ENCODE data around the gene ARL11.

ARL11 gene

GRCh38 chr13:49679246-49679645 is 50.9 kb downstream of the ARL11 start:
- H3K4me3 ChIP-seq (ENCODE audit: low read length): no peak overlapping the region
- TF ChIP-seq CTCF (conservative IDR thresholded peaks at IDR 0.05; ENCODE audit: low read length): 0 out of 2 replicates have a peak, but pooled peaks have one; percentile 26
- DNase-seq (ENCODE audit: low read depth): no peak

GRCh38 chr13:49681842-49682435 is 53.6 kb downstream of the ARL11 start:
- peak; percentile 53 for DNase-seq (ENCODE audit: low read depth)
- no peak for TF ChIP-seq CTCF (conservative IDR thresholded peaks at IDR 0.05; ENCODE audit: low read length)
- H3K4me3 ChIP-seq (ENCODE audit: low read length): no peak overlapping the region

Data from AG10803 (cell line).